GM18526 (cell line): ENCODE data around the gene PIP5KL1.

Experiments used
- POLR2A ChIP-seq: IDR thresholded peaks from 3 replicates; pipeline ENCODE4 v1.6.1; 2011; ENCODE audit not compliant: insufficient read length; ENCODE audit errors: extremely low read depth

The PIP5KL1 gene

DNA sequence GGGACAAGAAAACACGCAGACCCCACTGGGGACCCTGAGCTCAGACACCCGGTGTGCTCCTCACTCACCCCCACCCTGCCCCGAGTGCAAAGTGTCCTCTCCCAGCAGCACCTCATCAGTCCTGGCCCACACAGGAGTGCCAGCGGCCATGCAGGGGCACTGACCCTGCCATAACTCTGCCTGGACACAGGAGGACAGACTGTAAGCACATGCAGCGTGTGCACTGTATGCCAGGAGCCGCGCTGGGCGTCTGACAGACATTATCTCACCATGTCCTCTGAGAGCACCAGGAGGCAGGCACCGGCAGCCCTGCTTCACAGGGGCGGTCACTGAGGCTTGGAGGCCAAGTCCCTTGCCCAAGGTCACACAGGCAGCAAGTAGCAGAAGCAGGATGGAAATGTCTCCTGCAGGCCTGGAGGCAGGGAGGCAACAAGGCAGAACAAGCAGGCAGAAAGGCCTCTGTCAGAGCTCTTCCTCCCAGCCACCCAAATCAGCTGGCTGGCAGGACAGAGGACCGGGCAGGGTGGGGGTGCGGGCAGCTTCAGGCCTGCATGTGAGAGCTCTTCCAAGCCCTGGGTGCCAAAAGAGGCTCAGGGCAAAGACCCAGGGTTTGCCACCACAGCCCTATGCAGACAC lies 41.8 kb upstream of the PIP5KL1 start:
- no peak for TF ChIP-seq POLR2A

DNA sequence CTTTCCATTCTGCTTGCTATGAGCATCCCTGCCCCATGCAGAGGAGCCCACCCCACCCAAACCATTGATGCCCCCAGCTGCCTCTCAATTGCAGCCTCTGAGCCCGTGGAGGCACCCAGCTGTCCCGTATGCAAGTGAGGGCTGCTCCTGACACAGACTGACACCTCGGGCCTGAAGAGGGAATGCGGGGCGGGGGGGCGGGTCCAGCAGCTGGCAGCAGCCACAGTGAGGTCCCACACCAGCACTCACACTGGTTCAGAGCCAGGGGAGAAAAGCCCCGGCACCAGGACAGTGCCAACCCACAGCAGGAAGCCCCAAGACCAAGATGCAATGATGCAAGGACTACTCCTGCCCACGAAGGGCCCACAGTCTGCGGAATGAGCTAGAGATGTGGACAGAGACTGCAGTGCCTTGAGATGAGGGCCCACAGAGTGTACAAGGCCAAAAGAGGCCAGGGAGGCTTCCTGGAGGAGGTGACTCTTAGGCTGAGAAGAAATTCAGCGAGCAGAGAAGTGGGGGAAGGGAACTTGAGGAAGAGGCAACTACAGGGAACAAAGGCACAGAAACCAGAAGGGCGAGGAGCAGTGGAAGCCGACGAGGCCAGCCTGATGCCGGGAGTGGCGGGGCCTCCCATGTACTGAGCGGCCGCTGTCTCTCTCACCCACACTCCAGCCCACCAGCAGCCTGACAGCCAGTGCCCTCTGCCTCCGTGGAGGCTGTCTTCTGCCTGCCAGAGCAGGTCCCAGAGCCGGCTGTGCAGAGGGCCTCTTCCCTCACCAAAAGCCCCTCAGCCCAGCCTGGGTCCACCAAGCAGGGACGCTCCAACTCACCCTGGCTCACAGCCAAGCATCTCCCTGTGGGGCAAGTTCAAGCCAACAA lies 41.0 kb upstream of the PIP5KL1 start:
- TF ChIP-seq POLR2A: no peak

- TF ChIP-seq POLR2A: peak; percentile 8
Measured at GRCh38 chr9:127970401-127971313, 40.1 kb upstream of the PIP5KL1 start.

- no peak for TF ChIP-seq POLR2A
Measured at GRCh38 chr9:127968700-127969383, 38.3 kb upstream of the PIP5KL1 start.

DNA sequence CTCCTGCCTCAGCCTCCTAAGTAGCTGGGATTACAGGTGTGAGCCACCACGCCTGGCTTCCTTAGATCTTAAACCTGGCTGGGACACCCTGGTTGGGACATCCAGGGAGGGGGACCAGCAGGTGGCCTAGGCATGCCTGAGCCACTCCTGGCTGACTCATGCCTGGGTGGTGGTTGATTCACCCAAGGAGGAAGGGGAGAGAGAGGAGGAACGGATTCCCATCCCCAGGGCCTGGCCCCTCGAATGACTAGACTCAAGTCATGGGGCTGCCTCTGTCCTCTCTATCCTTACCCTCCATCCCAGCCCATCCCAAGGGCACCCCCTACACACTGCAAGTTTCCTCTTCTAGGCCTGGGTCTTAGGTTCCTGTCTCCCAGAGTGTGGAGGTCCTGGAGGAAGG lies 37.5 kb upstream of the PIP5KL1 start:
- no peak for TF ChIP-seq POLR2A

DNA sequence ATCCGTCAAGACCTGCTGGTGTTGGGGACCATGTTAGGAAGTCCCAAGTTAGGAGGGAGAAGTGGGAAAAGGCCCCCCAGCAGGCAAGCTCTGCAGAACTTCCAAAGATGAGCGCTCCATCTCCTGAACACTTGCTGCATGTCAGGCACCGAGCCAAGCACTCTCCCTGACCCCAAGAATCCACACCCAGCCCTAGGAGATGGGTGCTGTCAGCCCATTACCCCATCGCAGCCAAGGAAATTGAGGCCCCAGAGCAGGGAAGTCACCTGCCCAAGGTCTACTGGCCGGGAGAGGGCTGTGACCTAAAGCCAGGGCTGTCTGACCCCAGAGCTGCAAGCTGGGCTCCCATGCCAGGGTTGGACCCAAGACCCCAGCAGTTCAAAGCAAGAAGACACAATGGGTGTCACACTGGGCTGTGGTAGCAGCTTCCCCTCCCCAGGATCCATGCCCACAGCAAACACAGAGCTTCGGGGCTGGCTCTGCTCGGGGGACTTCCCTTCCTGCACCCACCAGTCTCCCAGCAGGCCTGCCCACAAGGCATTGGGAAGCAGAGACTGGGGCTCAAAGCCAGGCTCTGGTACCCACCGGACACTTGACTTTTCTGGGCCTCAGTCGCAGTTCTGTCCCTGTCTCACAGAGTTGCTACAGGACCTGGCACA lies 36.7 kb upstream of the PIP5KL1 start:
- TF ChIP-seq POLR2A: no peak

GRCh38 chr9:127966416-127967150 lies 36.0 kb upstream of the PIP5KL1 start:
- TF ChIP-seq POLR2A: no peak

DNA sequence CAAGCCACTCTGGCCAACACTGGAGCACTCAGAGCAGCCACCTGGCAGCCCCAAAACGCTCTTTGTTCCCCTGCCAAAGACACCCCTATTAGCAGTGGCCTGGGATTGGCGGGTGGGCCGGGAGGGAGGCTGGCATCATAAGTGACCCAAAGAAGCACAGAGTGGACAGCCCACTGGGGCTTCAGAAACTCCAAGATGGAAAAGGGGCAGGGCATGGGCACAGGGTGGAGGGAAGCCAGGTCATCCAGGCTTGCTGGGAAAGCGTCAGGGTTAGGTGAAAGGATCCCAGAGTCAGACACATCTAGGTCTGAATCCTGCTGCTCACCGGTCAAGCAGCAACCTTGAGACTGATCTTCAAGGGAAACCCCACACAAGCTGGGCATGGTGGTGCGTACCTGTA lies 35.4 kb upstream of the PIP5KL1 start:
- no peak for TF ChIP-seq POLR2A

DNA sequence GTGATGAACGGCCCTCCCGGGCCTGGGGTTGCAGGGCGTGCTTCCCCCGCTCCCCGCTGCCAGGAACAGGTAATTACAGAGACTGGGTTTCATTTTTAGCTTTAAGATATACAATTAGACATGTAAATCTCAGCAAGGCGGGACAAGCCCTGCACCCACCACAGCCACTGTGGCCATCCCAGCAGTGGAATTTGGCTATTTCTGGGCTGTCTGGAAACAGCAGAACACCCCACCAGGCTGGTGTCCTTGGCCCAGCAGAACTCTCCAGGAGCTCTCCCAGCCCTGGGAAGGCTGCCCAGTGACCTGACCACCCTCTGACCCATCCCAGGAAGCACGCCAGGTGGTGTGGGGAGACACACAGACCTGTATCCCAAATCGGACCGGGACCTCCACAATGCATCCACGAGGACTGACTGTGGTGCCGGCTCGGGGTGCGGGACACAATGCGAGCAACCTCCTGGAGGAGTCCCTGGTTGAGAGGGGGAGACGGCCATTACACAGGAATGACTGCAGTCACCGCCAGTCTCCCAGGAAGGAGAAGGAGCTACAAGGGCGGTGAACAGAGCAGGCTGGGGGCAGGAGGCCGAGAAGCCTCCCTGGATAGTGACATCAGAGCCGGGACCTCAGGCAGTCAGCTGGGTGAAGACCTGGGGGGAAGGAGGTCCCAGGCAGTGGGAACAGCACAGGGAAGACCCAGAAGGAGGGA lies 32.9 kb upstream of the PIP5KL1 start:
- TF ChIP-seq POLR2A: no peak

GRCh38 chr9:127963041-127963358 lies 32.4 kb upstream of the PIP5KL1 start:
- no peak for TF ChIP-seq POLR2A

GRCh38 chr9:127962278-127962677 lies 31.7 kb upstream of the PIP5KL1 start:
- TF ChIP-seq POLR2A: no peak

DNA sequence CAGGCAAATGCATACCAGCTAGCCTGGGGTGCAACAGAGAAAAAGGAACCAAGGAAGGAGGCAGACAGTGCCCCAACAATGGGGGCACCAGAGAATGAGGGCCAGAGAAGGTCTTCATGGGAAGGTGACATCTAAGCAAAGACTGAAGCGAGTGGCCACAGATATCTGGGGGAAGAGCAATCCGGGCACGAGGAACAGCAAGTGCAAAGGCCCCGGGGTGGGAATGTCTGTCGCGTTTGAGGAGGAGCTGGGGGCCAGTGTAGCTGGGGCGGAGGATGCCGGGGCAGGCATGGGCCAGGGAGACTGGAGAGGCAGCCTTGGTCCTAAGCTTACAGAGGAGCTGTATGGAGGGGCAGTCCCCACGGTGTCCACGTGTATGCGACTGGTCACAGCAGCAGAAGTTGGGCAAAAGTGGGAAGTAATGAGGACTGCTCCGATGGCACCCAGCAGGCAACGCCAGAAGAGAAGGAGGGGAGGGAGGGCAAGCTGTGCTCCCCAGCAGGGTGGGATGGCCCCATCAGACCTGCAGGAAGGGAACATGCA lies 31.1 kb upstream of the PIP5KL1 start:
- no peak for TF ChIP-seq POLR2A

DNA sequence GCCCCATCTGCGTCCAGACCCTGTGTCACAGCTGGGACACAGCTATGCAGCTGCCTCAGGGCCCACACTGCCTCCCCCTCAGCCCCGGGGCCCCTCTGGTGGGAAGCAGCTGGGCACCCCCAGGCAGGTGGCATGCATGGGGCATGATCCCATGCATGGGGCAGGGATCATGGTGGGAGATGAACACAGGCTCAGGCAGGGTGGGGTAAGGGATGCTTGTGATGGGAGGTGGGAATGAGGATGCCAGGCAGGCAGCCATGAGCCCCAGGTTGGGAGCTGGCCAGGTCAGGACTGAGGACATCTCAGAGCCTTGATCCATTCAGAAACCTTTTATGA lies 30.5 kb upstream of the PIP5KL1 start:
- no peak for TF ChIP-seq POLR2A
